GM06990 (cell line): Measurements from ENCODE around the gene TEC.

Experiments used
- DNase-seq: peaks from one replicate; pipeline ENCODE4 v3.0.0-alpha.2; 2011; ENCODE audit not compliant: insufficient read length; ENCODE audit errors: extremely low read depth
- H3K27me3 ChIP-seq: replicated peaks from 2 replicates; pipeline ENCODE4 v1.6.0; 2011; ENCODE audit warnings: low read length; ENCODE audit not compliant: control insufficient read depth, insufficient read depth
- H3K36me3 ChIP-seq: 2 replicates; pipeline ENCODE4 v1.5.1; 2011; ENCODE audit warnings: low read length; ENCODE audit not compliant: control insufficient read depth, insufficient read depth
- H3K4me3 ChIP-seq: replicated peaks from 2 replicates; pipeline ENCODE4 v1.5.1; 2011; ENCODE audit warnings: low read depth, mild to moderate bottlenecking, control low read depth, low read length
- TF ChIP-seq, protein P1 (sequence below): IDR thresholded peaks from 2 replicates; pipeline ENCODE4 v1.5.1; 2011; ENCODE audit warnings: low read length, control low read depth, mild to moderate bottlenecking, inconsistent platforms; ENCODE audit not compliant: insufficient read depth, poor library complexity, severe bottlenecking

TEC gene

DNA sequence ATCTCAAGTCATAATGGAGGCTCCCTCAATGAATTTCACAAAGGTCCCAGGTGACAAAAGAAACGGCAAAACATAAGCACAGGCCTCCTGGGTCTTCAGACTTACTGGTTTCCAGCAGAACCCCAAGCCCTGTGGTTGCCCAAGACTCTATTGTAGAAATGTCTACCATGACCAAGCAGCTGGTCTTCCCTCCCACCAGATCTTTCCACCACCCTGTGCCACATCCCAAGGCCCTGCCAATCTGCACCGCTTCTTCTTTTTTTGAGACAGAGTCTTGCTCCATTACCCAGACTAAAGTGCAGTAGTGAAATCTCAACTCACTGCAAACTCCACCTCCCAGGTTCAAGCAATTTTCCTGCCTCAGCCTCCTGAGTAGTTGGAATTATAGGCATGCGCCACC, 112.4 kb downstream of the TEC start:
- Histone ChIP-seq H3K4me3 (no peak overlapping the region), H3K27me3 (no peaks in the 10 kb centered on the region), H3K36me3 (peaks cover 10% of the 10 kb centered on the region)
- DNase-seq: no peak
- TF ChIP-seq, protein P1, sequence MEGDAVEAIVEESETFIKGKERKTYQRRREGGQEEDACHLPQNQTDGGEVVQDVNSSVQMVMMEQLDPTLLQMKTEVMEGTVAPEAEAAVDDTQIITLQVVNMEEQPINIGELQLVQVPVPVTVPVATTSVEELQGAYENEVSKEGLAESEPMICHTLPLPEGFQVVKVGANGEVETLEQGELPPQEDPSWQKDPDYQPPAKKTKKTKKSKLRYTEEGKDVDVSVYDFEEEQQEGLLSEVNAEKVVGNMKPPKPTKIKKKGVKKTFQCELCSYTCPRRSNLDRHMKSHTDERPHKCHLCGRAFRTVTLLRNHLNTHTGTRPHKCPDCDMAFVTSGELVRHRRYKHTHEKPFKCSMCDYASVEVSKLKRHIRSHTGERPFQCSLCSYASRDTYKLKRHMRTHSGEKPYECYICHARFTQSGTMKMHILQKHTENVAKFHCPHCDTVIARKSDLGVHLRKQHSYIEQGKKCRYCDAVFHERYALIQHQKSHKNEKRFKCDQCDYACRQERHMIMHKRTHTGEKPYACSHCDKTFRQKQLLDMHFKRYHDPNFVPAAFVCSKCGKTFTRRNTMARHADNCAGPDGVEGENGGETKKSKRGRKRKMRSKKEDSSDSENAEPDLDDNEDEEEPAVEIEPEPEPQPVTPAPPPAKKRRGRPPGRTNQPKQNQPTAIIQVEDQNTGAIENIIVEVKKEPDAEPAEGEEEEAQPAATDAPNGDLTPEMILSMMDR: no peak

DNA sequence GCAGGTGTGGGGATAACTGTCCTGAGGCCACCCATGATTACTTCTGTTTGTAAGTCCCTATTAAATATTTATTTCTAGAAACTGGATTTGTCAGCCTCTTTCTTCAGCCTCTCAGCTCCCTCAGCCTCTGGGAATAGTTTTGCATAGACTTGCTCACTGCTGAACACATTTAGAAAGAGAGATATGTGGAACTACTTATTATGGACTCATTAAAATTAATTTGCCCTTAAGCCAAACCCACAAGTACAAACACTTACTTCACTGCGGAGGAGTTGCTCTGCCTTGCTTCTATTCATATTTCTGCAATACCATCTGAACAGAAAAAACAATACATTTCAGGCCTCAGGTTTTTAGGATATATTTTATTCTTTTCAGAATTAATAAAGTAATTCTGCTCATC, 113.2 kb downstream of the TEC start:
- TF ChIP-seq, protein P1: no peak
- H3K4me3 ChIP-seq: no peak overlapping the region
- peaks cover 10% of the 10 kb centered on the region for H3K36me3 ChIP-seq
- no peaks in the 10 kb centered on the region for H3K27me3 ChIP-seq
- DNase-seq: no peak

DNA sequence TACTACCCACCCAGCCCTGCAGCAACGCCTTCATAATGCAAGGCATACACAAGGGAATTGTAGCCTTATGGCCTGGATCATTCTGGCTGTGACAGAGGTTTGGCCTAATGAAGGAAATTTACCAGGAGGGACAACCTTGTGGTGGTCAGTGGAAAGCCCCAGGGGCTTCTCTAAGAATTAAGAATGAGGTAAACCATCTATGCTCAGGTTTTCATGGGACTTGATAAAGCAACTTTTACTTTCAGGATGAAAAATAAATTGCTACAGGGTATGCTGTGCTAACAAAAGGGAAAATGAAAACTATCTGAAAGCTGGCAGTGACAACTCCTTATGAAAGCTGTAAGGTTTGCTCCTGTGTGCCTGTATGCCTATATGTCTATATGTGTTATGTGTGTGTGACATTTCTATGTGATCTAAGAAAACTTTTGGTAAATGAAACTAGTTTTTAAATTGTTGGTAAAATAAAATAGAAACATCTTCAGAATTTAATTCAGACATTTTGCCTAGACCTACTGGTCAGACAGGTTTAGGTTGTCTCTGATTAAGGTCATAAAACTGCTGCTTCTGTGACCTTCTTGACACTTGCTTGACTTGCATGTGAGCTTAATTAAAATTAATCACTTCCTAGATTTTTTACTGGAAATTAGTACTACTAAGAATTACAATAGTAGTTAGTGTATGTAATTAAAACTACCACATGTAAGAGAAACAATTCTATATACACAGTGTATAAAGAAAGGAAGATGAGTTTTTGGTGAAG, 115.7 kb downstream of the TEC start:
- Histone ChIP-seq H3K36me3 (peaks cover 10% of the 10 kb centered on the region), H3K4me3 (no peak overlapping the region), H3K27me3 (no peaks in the 10 kb centered on the region)
- TF ChIP-seq, protein P1: no peak
- DNase-seq: no peak

DNA sequence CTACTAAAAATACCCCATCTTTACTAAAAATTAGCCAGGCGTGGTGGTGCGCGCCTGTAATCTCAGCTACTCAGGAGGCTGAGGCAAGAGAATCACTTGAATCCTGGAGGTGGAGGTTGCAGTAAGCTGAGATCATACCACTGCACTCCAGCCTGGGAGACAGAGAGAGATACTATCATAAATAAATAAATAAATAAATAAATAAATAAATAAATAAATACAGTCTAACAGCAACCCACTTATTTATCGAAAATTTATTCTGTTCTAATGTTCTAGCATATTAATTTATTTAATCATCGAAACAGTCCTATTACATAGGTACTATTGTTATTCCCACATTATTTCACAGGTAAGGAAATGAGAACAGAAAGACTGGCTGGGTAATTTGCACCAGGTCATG, 117.4 kb downstream of the TEC start:
- TF ChIP-seq, protein P1: no peak
- no peak for DNase-seq
- Histone ChIP-seq H3K36me3 (peaks cover 9% of the 10 kb centered on the region), H3K27me3 (no peaks in the 10 kb centered on the region), H3K4me3 (no peak overlapping the region)

DNA sequence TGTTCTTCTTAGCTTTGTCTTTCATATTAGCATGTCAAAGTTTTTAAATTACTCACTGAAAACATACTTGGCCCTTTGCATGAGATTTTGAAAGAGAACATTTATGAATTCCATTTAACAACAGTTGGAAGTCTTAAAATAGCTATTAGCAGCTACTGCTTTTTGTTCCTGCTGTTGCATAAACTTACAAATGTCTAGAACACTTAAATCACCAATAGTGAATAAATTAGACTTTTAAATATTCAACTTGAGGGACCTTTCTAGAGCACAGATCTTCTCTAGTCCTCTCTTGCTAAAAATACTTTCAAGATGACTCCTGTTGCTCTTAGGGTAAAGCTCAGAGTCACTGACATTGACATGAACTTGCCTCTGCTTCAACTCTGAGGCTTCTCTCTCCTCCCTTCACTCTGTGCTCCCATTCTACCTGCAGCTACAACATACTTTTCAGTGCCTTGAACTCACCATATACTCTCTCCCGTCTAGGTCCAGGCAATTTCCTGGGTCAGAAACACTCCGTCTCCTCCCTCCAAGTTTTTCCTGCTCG, 119.7 kb downstream of the TEC start:
- no peaks in the 10 kb centered on the region for H3K27me3 ChIP-seq
- H3K36me3 ChIP-seq: no peaks in the 10 kb centered on the region; the same call in 1 of the 2 replicates
- DNase-seq: no peak
- no peak overlapping the region for H3K4me3 ChIP-seq
- TF ChIP-seq, protein P1: no peak
